ENCODE measurements around the gene GMEB2. TPM values are rescaled to one million over a fixed set of nuclear protein-coding genes. Genes with fewer than 3 reads are reported as not detected.
A peak's percentile ranks its signal among the peaks of the same experiment; 100 is the strongest.

The GMEB2 gene
- total RNA-seq, 1 experiment from 2014 or later = 18.8 TPM

- Mint-ChIP-seq H3K27me3 (ENCODE audit: unreplicated experiment) (peaks cover 14% of the 10 kb centered on the region), H3K27ac (ENCODE audit: unreplicated experiment) (no peak overlapping the region), H3K4me1 (ENCODE audit: low read depth, unreplicated experiment) (peaks cover 56% of the 10 kb centered on the region), H3K36me3 (ENCODE audit: insufficient read depth, unreplicated experiment) (peaks cover 35% of the 10 kb centered on the region), H3K4me3 (ENCODE audit: low read depth, unreplicated experiment) (no peak overlapping the region), H3K9me3 (ENCODE audit: low read depth, unreplicated experiment) (no peaks in the 10 kb centered on the region)
- CTCF ChIA-PET = no interaction called here
- TF ChIP-seq, protein P1, sequence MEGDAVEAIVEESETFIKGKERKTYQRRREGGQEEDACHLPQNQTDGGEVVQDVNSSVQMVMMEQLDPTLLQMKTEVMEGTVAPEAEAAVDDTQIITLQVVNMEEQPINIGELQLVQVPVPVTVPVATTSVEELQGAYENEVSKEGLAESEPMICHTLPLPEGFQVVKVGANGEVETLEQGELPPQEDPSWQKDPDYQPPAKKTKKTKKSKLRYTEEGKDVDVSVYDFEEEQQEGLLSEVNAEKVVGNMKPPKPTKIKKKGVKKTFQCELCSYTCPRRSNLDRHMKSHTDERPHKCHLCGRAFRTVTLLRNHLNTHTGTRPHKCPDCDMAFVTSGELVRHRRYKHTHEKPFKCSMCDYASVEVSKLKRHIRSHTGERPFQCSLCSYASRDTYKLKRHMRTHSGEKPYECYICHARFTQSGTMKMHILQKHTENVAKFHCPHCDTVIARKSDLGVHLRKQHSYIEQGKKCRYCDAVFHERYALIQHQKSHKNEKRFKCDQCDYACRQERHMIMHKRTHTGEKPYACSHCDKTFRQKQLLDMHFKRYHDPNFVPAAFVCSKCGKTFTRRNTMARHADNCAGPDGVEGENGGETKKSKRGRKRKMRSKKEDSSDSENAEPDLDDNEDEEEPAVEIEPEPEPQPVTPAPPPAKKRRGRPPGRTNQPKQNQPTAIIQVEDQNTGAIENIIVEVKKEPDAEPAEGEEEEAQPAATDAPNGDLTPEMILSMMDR (IDR thresholded peaks at IDR 0.05; ENCODE audit: unreplicated experiment) = no peak
- no peak for DNase-seq
- BruUV-seq (replicated peaks) = no TSS peak
- intact Hi-C loops (cut with micrococcal nuclease; ENCODE audit: unreplicated experiment) = no loop called here
These were observed 85.5 kb downstream of the GMEB2 start for GRCh38 chr20:63541371-63541770.

DNA sequence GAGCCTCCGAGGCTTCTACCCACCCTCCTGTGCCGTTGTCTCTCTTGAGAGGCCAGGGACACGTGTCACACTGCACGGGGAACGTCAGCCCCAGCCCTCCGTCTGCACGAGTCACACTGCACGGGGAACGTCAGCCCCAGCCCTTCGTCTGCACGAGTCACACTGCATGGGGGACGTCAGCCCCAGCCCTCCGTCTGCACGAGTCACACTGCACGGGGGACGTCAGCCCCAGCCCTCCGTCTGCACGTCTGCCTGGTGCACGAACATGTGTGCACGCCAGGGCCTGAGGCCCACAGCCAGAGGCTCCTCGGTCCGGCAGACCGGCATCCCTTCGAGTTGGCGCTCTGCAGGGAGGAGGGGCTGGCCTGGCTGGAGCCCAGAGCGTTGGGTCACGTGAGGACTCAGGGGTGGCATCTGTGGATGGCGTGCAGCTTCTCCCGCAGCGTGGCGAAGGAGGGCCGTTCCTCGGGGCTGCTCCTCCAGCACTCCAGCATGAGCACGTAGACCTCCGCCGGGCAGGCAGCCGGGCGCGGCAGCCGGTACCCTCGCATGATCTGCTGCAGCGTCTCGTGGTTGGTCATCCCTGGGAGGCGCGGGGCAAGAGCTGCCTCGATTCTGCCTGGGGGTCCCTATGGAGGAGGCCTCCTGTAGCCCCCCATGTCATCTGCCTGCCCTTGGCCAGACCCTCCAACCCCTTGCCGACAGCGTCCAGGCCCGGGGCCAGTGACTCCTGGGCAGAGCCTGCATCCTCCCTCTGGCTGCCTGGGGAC lies 86.3 kb downstream of the GMEB2 start:
- Mint-ChIP-seq H3K27ac (ENCODE audit: unreplicated experiment) (no peak overlapping the region), H3K9me3 (ENCODE audit: low read depth, unreplicated experiment) (no peaks in the 10 kb centered on the region), H3K4me1 (ENCODE audit: low read depth, unreplicated experiment) (peaks cover 59% of the 10 kb centered on the region), H3K4me3 (ENCODE audit: low read depth, unreplicated experiment) (no peak overlapping the region), H3K27me3 (ENCODE audit: unreplicated experiment) (peaks cover 14% of the 10 kb centered on the region), H3K36me3 (ENCODE audit: insufficient read depth, unreplicated experiment) (peaks cover 38% of the 10 kb centered on the region)
- CTCF ChIA-PET = no interaction called here
- no peak for DNase-seq
- TF ChIP-seq, protein P1 (IDR thresholded peaks at IDR 0.05; ENCODE audit: unreplicated experiment) = no peak
- BruUV-seq (replicated peaks) = no TSS peak
- intact Hi-C loops (cut with micrococcal nuclease; ENCODE audit: unreplicated experiment) = no loop called here

DNA sequence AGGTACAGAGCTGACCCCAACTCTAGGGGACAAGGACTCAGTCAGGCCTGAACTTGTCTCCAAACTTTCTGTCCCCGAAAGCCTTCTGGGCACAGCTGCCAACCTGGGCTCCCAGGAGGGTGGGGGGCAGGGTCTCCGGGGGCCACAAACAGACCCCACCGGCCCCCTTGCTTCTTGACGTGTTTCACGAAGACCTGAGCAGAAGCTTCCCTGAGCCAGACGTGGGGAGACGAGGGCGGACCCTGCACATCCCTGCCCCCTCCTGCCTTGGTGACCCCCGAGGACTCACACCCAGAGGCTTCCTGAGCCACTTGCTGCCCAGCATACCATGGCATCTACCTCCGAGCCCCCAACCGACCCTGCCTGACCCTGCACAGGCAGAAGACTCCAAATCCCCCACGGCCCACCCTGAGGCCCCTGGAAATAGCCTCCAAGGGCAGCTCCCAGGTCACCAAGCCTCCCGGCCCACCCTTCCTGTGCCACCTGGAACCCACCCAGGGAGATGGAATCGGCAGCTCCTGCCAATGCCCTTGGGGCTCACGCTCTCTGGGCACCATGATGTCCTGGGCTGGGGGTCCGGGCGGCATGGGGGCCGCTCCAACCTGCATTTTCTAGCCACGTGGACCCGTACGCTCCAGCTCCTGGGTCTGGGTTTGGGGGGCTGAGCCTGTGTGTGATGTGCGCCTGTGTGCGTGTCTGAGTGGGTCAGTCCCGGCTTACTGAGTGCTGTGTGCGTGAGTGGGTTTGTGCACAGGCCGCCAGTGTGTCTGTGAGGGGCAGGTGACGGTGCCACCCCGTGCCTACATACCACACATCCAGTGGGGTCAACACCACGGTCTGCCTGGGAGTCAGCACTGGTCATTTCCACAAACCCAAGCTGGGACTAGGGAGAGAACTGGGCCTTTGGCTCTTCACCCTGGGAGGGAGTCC lies 87.2 kb downstream of the GMEB2 start:
- CTCF ChIA-PET = interaction anchor here (1.2 to 3.0 kb wide), 7 partner anchors 17 to 168 kb away, joined by 3 to 37 read pairs (median 18); partner anchors contain the start of genes ARFRP1, PPDPF and ZGPAT
- intact Hi-C loops (cut with micrococcal nuclease; ENCODE audit: unreplicated experiment) = loop anchor here (2.0 to 5.0 kb wide), 5 partner anchors 38 to 433 kb away; partner anchors contain the start of genes GMEB2 and TPD52L2
- Mint-ChIP-seq H3K27me3 (ENCODE audit: unreplicated experiment) (peaks cover 14% of the 10 kb centered on the region), H3K9me3 (ENCODE audit: low read depth, unreplicated experiment) (no peaks in the 10 kb centered on the region), H3K4me1 (ENCODE audit: low read depth, unreplicated experiment) (peaks cover 58% of the 10 kb centered on the region), H3K36me3 (ENCODE audit: insufficient read depth, unreplicated experiment) (peaks cover 45% of the 10 kb centered on the region), H3K27ac (ENCODE audit: unreplicated experiment) (peak overlapping the region; percentile 84), H3K4me3 (ENCODE audit: low read depth, unreplicated experiment) (peak overlapping the region; percentile 89)
- no TSS peak for BruUV-seq (replicated peaks)
- DNase-seq = no peak
- TF ChIP-seq, protein P1 (IDR thresholded peaks at IDR 0.05; ENCODE audit: unreplicated experiment) = no peak

DNA sequence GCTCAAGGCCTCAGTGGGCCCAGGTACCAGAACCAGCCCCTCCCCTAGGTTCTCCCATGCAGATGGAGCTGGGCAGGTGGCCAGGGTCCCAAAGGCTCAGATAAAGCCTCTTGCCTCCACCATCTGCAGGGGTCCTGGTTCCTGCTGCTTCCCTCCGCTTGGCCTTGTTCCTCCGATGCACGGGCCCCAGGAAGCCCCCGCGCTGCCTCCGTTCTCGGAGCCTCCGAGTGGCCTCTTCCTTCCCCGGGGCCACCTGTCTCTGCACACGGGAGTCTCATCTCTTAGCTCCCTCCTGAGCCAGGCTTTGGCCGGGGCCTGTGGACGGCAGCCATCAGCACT lies 87.8 kb downstream of the GMEB2 start:
- intact Hi-C loops (cut with micrococcal nuclease; ENCODE audit: unreplicated experiment) = loop anchor here (2.0 to 5.0 kb wide), 5 partner anchors 38 to 433 kb away; partner anchors contain the start of genes GMEB2 and TPD52L2
- no TSS peak for BruUV-seq (replicated peaks)
- TF ChIP-seq, protein P1 (IDR thresholded peaks at IDR 0.05; ENCODE audit: unreplicated experiment) = no peak
- H3K9me3 Mint-ChIP-seq (ENCODE audit: low read depth, unreplicated experiment) = no peaks in the 10 kb centered on the region
- peaks cover 49% of the 10 kb centered on the region for H3K36me3 Mint-ChIP-seq (ENCODE audit: insufficient read depth, unreplicated experiment)
- CTCF ChIA-PET = interaction anchor here (1.0 to 3.2 kb wide), 22 partner anchors 9 to 580 kb away, joined by 3 to 37 read pairs (median 8); partner anchors contain the start of genes ARFRP1, GMEB2, HELZ2 and PPDPF
- H3K27me3 Mint-ChIP-seq (ENCODE audit: unreplicated experiment) = peaks cover 10% of the 10 kb centered on the region
- H3K4me1 Mint-ChIP-seq (ENCODE audit: low read depth, unreplicated experiment) = peaks cover 58% of the 10 kb centered on the region
- H3K27ac Mint-ChIP-seq (ENCODE audit: unreplicated experiment) = peak overlapping the region; percentile 84
- H3K4me3 Mint-ChIP-seq (ENCODE audit: low read depth, unreplicated experiment) = peak overlapping the region; percentile 89
- no peak for DNase-seq

All from Calu3 (cell line).